H9 (cell line): ENCODE measurements around the gene SLC9A9. TPM values are rescaled to one million over a fixed set of nuclear protein-coding genes. Genes with fewer than 3 reads are reported as not detected.

Experiments used
- DNase-seq: peaks from one replicate; pipeline ENCODE4 v3.0.0-alpha.2; 2017
- H2AFZ ChIP-seq: one replicate; pipeline ENCODE4 v1.6.1; 2013; ENCODE audit warnings: mild to moderate bottlenecking, low read length, control low read depth, moderate library complexity
- H2AK5ac ChIP-seq: 2 replicates; pipeline ENCODE4 v1.6.1; 2013; ENCODE audit warnings: low read length, control low read depth, mixed read lengths; ENCODE audit not compliant: insufficient read length
- H2BK120ac ChIP-seq: one replicate; pipeline ENCODE4 v1.6.1; 2013; ENCODE audit warnings: low read depth, mild to moderate bottlenecking, low read length, control low read depth, inconsistent platforms; ENCODE audit not compliant: poor library complexity, severe bottlenecking
- H2BK12ac ChIP-seq: 2 replicates; pipeline ENCODE4 v1.6.1; 2013; ENCODE audit warnings: low read length, control low read depth, mixed read lengths, low read depth; ENCODE audit not compliant: insufficient read length
- H2BK15ac ChIP-seq: 2 replicates; pipeline ENCODE4 v1.6.1; 2013; ENCODE audit warnings: low read depth, low read length, control low read depth
- H2BK20ac ChIP-seq: one replicate; pipeline ENCODE4 v1.6.1; 2013; ENCODE audit warnings: low read depth, mild to moderate bottlenecking, low read length, control low read depth, inconsistent platforms; ENCODE audit not compliant: poor library complexity, severe bottlenecking
- H2BK5ac ChIP-seq: 2 replicates; pipeline ENCODE4 v1.6.1; 2013; ENCODE audit warnings: low read length, control low read depth, mixed read lengths; ENCODE audit not compliant: insufficient read length
- H3K14ac ChIP-seq: 2 replicates; pipeline ENCODE4 v1.6.1; 2013; ENCODE audit warnings: low read length, control low read depth; ENCODE audit not compliant: insufficient read depth
- H3K18ac ChIP-seq: 2 replicates; pipeline ENCODE4 v1.6.1; 2013; ENCODE audit warnings: low read depth, mild to moderate bottlenecking, mixed read lengths, low read length, control low read depth; ENCODE audit not compliant: insufficient read length
- H3K23ac ChIP-seq: 2 replicates; pipeline ENCODE4 v1.6.1; 2013; ENCODE audit warnings: low read length, control low read depth, mixed read lengths, low read depth; ENCODE audit not compliant: insufficient read length
- H3K23me2 ChIP-seq: 2 replicates; pipeline ENCODE4 v1.6.1; 2013; ENCODE audit warnings: low read depth, mild to moderate bottlenecking, mixed read lengths, low read length, control low read depth; ENCODE audit not compliant: insufficient read length, poor library complexity, severe bottlenecking
- H3K27ac ChIP-seq: 2 replicates; pipeline ENCODE4 v1.5.1; 2013; ENCODE audit warnings: low read length, control low read depth, mixed read lengths, low read depth; ENCODE audit not compliant: insufficient read length
- H3K27me3 ChIP-seq: 2 replicates; pipeline ENCODE4 v1.6.1; 2013; ENCODE audit warnings: low read length, control low read depth, inconsistent platforms; ENCODE audit not compliant: insufficient read depth
- H3K4ac ChIP-seq: 2 replicates; pipeline ENCODE4 v1.6.1; 2013; ENCODE audit warnings: low read depth, mild to moderate bottlenecking, control low read depth, inconsistent platforms, low read length, moderate library complexity
- H3K4me1 ChIP-seq: 2 replicates; pipeline ENCODE4 v1.6.1; 2013; ENCODE audit warnings: low read length, control low read depth, inconsistent platforms; ENCODE audit not compliant: insufficient read depth
- H3K4me2 ChIP-seq: 2 replicates; pipeline ENCODE4 v1.6.1; 2013; ENCODE audit warnings: low read length, control low read depth, mixed read lengths; ENCODE audit not compliant: insufficient read length, insufficient read depth
- H3K56ac ChIP-seq: 2 replicates; pipeline ENCODE4 v1.6.1; 2013; ENCODE audit warnings: low read depth, mild to moderate bottlenecking, mixed read lengths, low read length, control low read depth; ENCODE audit not compliant: insufficient read length
- H3K79me1 ChIP-seq: 2 replicates; pipeline ENCODE4 v1.6.1; 2013; ENCODE audit warnings: low read depth, mild to moderate bottlenecking, moderate library complexity, low read length, control low read depth, inconsistent platforms; ENCODE audit not compliant: insufficient read depth, poor library complexity, severe bottlenecking
- H3K79me2 ChIP-seq: 2 replicates; pipeline ENCODE4 v1.6.1; 2013; ENCODE audit warnings: low read length, control low read depth, inconsistent platforms; ENCODE audit not compliant: insufficient read depth
- H3K9ac ChIP-seq: 2 replicates; pipeline ENCODE4 v1.6.1; 2013; ENCODE audit warnings: low read length, control low read depth, mixed read lengths; ENCODE audit not compliant: insufficient read length; ENCODE audit errors: extremely low read depth
- H3K9me3 ChIP-seq: one replicate; pipeline ENCODE4 v1.6.1; 2013; ENCODE audit warnings: low read depth, low read length, inconsistent platforms; ENCODE audit not compliant: control insufficient read depth
- H3T11ph ChIP-seq: one replicate; pipeline ENCODE4 v1.6.1; 2013; ENCODE audit warnings: mild to moderate bottlenecking, low read length, control low read depth, inconsistent platforms
- H4K20me1 ChIP-seq: one replicate; pipeline ENCODE4 v1.6.1; 2013; ENCODE audit not compliant: control insufficient read depth, insufficient read length, insufficient read depth
- H4K5ac ChIP-seq: 2 replicates; pipeline ENCODE4 v1.6.1; 2013; ENCODE audit warnings: low read depth, mild to moderate bottlenecking, mixed read lengths, low read length, control low read depth; ENCODE audit not compliant: insufficient read length
- H4K8ac ChIP-seq: replicated peaks from 2 replicates; pipeline ENCODE4 v1.6.1; 2013; ENCODE audit warnings: low read length, control low read depth, mixed read lengths, low read depth; ENCODE audit not compliant: insufficient read length
- H4K91ac ChIP-seq: 2 replicates; pipeline ENCODE4 v1.6.1; 2013; ENCODE audit warnings: low read depth, mild to moderate bottlenecking, moderate library complexity, mixed read lengths, low read length, control low read depth; ENCODE audit not compliant: insufficient read length
- H3K27ac Mint-ChIP-seq, 3 experiments: 2 replicates in 2 of 3; 3 replicates in 1 of 3; pipeline ENCODE4 v1.8.0; 2020 to 2021; ENCODE audit warnings: mixed read lengths in 3 of 3, mild to moderate bottlenecking in 1 of 3, moderate library complexity in 1 of 3
- H3K27me3 Mint-ChIP-seq: 2 replicates; pipeline ENCODE4 v1.8.0; 2021; ENCODE audit warnings: low read depth, mild to moderate bottlenecking, moderate library complexity, mixed read lengths
- H3K36me3 Mint-ChIP-seq, 3 experiments: 2 replicates in 2 of 3; 3 replicates in 1 of 3; pipeline ENCODE4 v1.8.0; 2020 to 2021; ENCODE audit warnings: low read depth in 3 of 3, mixed read lengths in 3 of 3; ENCODE audit not compliant: insufficient read depth in 1 of 3
- H3K4me1 Mint-ChIP-seq, 2 experiments: 2 replicates each; pipeline ENCODE4 v1.8.0; 2020; ENCODE audit warnings: mixed read lengths in 2 of 2
- H3K4me3 Mint-ChIP-seq, 2 experiments: 2 replicates in 1 of 2; 3 replicates in 1 of 2; pipeline ENCODE4 v1.8.0; 2020 to 2021; ENCODE audit warnings: mild to moderate bottlenecking in 2 of 2, mixed read lengths in 2 of 2, moderate library complexity in 1 of 2
- H3K9me3 Mint-ChIP-seq, 2 experiments: 2 replicates in 1 of 2; 3 replicates in 1 of 2; pipeline ENCODE4 v1.8.0; 2020; ENCODE audit warnings: mild to moderate bottlenecking in 2 of 2, mixed read lengths in 2 of 2, moderate library complexity in 1 of 2
- CTCF ChIP-seq: fragments of 200-600 bp; sonication (generic); conservative IDR thresholded peaks from 3 replicates; pipeline ENCODE4 v1.8.0; 2021; ENCODE audit warnings: antibody characterized with exemption, mild to moderate bottlenecking
- WGBS: extraction: QIAGEN DNeasy Blood & Tissue Kit; methylation state at CpG from one replicate; pipeline ENCODE4 v1.1.7; 2013; ENCODE audit warnings: missing lambda C conversion rate, low lambda C conversion rate, mixed read lengths; ENCODE audit not compliant: insufficient read length; ENCODE audit errors: extremely low coverage; 5-methylcytosine and 5-hydroxymethylcytosine counted together
- total RNA-seq: library from RNA; stranded (reverse); gene quantifications from 2 replicates; pipeline ENCODE4 v1.2.1, GENCODE V29; 2021

Gene SLC9A9
- total RNA-seq, 1 experiment from 2014 or later = 0.35 TPM

GRCh38 chr3:143315766-143316165, 532.5 kb downstream of the SLC9A9 start:
- no peak overlapping the region for H2AK5ac ChIP-seq
- H2BK120ac ChIP-seq = no peak overlapping the region
- no peak overlapping the region for H3K18ac ChIP-seq
- Mint-ChIP-seq H3K9me3 (no peaks in the 10 kb centered on the region), H3K27ac (no peak overlapping the region), H3K4me3 (no peak overlapping the region), H3K4me1 (peaks cover 2% of the 10 kb centered on the region in 2 experiments; a peak in 1 of 4 replicates), H3K27me3 (no peaks in the 10 kb centered on the region), H3K36me3 (no peaks in the 10 kb centered on the region)
- H3K27me3 ChIP-seq = no peaks in the 10 kb centered on the region
- H4K91ac ChIP-seq = no peak overlapping the region
- H4K5ac ChIP-seq = no peak overlapping the region
- H4K8ac ChIP-seq = no peak overlapping the region
- H3K23me2 ChIP-seq = no peaks in the 10 kb centered on the region
- DNase-seq = no peak
- TF ChIP-seq CTCF = no peak
- H2BK5ac ChIP-seq = no peak overlapping the region
- H3K79me1 ChIP-seq = no peaks in the 10 kb centered on the region
- no peak overlapping the region for H3K9ac ChIP-seq
- WGBS = no CpG with 5 or more reads among the region's 5 CpGs
- H3K79me2 ChIP-seq = no peaks in the 10 kb centered on the region
- H2AFZ ChIP-seq = no peak overlapping the region
- no peak overlapping the region for H3K14ac ChIP-seq
- H3K4me1 ChIP-seq = no peaks in the 10 kb centered on the region
- no peak overlapping the region for H3K23ac ChIP-seq
- no peak overlapping the region for H3K4ac ChIP-seq
- no peak overlapping the region for H2BK15ac ChIP-seq
- H3T11ph ChIP-seq = no peak overlapping the region
- no peaks in the 10 kb centered on the region for H3K9me3 ChIP-seq
- H2BK20ac ChIP-seq = no peak overlapping the region
- no peak overlapping the region for H3K4me2 ChIP-seq
- H2BK12ac ChIP-seq = no peak overlapping the region
- no peak overlapping the region for H3K27ac ChIP-seq
- H4K20me1 ChIP-seq = no peaks in the 10 kb centered on the region
- H3K56ac ChIP-seq = no peak overlapping the region
